GM13977 (cell line): ENCODE measurements around the gene GRK5.
"Not testable (repeated sequence)": the region's sequence is repeated elsewhere in the genome, so short reads cannot be mapped to it uniquely, and the experiment has no call there.

Experiments
- DNase-seq: peaks from one replicate; pipeline ENCODE4 v3.0.0; 2012; ENCODE audit warnings: low spot score
- in situ Hi-C: fragments of 300-500 bp; cut with MboI; formaldehyde crosslinking; loops from one replicate; pipeline ENCODE4 v1.12.0; 2022; ENCODE audit warnings: low sequenced_read_pairs, low pct_unique_long_range_greater_than_20kb, mixed read lengths, inconsistent platforms; ENCODE audit not compliant: unreplicated experiment
- TF ChIP-seq, protein P1 (sequence below): IDR thresholded peaks from 2 replicates; pipeline ENCODE4 v1.5.1; 2012; ENCODE audit warnings: mild to moderate bottlenecking, control low read depth; ENCODE audit not compliant: insufficient read depth; ENCODE audit errors: extremely low read depth, missing control alignments

Gene GRK5

DNA sequence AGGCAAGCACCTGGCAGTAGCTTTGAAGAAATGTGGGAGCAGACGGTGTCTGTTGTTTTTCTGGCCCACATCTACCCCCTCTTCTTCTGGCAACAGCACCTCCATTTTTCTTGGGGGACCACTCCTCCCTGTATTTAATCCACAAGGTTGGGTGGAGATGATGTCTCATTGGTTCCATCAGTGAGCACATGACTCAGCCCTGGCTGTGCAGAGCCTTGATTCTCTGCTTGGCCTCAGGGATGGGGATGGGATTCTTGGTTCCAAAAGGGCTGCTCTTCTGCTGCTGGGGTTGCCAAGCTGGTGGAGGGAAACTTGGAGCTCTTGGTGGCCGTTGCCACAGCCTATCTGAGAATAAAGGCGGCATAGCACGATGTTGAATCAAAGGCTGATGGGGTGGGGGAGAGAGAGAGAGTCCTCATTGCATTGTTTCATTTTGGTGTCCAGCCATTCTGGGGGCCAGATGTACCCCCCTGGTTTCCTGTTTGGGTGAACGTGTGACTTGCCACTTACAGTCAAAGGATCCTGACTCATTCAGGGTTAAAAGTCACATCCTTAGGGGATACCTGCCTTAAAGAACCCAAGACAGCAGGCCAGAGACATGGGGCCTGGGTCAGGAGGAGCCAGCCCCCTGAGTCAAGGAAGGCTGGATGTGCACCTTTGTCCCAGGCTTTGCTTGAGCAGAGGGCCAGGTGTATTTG, 25.9 kb downstream of the GRK5 start:
- DNase-seq, result no peak
- TF ChIP-seq, protein P1, sequence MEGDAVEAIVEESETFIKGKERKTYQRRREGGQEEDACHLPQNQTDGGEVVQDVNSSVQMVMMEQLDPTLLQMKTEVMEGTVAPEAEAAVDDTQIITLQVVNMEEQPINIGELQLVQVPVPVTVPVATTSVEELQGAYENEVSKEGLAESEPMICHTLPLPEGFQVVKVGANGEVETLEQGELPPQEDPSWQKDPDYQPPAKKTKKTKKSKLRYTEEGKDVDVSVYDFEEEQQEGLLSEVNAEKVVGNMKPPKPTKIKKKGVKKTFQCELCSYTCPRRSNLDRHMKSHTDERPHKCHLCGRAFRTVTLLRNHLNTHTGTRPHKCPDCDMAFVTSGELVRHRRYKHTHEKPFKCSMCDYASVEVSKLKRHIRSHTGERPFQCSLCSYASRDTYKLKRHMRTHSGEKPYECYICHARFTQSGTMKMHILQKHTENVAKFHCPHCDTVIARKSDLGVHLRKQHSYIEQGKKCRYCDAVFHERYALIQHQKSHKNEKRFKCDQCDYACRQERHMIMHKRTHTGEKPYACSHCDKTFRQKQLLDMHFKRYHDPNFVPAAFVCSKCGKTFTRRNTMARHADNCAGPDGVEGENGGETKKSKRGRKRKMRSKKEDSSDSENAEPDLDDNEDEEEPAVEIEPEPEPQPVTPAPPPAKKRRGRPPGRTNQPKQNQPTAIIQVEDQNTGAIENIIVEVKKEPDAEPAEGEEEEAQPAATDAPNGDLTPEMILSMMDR, result no peak
- in situ Hi-C loops, result no loop called here

DNA sequence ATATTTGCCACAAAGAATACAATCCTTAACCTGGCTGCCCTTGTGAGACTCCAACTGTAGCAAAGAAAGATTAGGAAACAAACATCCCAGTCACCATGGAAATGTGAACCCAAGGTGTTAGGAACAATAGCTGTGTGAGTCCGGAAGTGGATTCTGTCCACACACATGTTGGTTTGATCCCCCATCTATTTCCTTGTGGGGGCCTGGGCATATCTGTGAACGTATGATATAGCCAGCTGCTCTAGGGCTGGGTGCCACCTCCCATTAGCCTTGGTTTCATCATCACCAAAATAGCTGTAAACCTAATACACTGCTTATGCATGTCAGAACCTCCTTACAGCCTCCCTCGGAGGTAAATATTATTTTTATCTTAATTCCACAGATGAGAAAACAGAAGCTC, 26.4 kb downstream of the GRK5 start:
- TF ChIP-seq, protein P1, result no peak
- in situ Hi-C loops, result no loop called here
- DNase-seq, result no peak

DNA sequence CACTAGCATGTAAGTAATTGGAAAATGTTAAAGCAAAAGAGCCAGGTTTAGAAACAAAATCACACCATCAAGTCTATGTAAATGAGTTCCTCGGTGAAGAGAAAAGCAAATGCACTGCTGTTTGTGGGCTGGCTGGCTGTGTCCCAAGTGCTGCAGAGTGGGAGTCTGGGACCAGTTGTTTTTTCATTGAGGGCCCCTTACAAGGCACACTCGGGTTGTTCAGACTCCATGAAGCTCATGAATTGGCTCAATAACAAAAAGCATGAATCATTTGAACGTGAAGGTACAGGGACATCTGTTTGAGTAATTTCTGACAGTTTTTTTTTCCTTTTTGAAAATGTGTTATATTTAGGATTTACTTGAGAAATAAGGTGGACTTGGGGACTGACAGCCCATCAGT, 28.0 kb downstream of the GRK5 start:
- in situ Hi-C loops, result no loop called here
- no peak for DNase-seq
- TF ChIP-seq, protein P1, result no peak

DNA sequence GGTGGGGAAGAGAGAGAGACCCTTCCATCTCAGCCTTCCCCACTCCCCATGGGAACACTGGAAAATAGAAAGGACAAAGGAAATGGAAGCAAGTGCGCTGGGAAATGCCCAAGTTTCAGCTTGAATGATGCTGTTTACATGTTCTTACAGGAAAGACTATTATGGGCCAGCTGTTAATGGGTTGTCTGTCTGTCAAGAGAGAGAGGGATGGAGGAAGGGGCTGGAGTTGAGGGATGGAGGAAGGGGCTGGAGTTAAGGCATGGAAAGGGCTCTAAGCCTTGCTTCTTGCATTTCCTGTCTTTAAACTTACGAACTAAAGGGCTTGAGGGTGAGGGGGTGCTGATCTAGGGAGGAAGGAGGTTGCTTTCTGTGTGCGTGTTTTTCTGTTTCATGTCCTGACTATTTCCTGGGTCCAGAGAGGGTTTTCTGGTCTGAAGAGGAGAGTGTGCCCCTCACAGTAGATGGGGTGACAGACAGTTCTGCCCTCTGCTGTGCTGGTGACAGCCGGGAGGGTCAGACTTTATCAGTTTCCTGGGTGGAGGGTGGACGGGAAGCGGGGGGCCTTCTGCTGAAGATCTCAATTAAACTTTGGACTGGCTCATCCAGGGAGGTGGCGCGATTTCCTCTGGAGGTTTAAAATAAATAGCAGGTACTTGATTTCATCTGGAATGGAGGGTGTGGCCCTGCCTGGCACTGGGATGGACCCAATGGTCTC, 30.5 kb downstream of the GRK5 start:
- in situ Hi-C loops, result no loop called here
- no peak for DNase-seq
- TF ChIP-seq, protein P1, result no peak

DNA sequence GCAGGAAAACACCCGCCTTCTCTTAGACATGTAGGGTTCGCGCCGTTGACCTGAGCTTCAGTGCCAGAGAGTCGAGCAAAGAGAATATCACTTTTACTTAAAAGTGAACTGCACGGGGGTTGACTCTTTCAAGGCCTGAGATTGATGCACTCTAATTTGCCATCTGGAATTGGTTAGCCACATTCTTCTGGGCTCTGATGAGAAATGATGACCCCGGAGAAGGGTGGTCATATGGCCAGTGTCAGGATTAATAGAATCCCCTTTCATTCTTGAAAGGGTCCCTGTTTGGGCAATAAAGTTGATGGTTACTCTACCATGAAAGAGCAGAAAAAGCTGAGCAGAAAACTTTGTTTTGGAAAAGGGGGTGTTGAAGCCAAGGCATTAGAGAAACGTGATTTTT, 31.2 kb downstream of the GRK5 start:
- TF ChIP-seq, protein P1, result no peak
- no peak for DNase-seq
- in situ Hi-C loops, result no loop called here

DNA sequence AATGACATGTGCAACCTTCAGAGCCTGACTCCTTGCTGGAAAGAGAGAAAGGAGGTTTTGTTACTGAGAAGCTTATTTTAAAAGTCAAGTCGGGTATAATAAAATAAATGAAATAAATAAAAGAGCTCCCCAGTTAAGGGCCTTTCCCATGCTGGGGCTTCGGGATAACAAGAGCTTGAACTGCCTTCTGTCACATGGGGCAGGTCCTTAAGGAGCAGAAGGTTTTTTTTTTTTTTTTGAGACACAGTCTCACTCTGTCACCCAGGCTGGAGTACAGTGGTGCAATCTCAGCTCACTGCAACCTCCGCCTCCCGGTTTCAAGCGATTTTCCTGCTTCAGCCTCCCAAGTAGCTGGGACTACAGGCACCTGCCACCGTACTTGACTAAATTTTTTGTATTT, 31.6 kb downstream of the GRK5 start:
- DNase-seq, in situ Hi-C loops: not testable (repeated sequence)

DNA sequence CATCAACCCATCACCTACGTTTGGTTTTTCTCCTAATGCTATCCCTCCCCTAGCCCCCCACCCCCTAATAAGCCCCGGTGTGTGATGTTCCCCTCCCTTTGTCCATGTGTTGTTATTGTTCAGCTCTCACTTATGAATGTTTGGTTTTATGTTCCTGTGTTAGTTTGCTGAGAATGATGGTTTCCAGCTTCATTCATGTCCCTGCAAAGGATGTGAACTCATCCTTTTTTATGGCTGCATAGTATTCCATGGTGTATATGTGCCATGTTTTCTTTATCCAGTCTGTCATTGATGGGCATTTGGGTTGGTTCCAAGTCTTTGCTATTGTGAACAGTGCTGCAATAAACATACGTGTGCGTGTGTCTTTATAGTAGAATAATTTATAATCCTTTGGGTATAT, 32.3 kb downstream of the GRK5 start:
- DNase-seq, in situ Hi-C loops: not testable (repeated sequence)
